K562 (cell line): Measurements from ENCODE around the gene ABAT. TPM values are rescaled to one million over a fixed set of nuclear protein-coding genes. Genes with fewer than 3 reads are reported as not detected.
A peak's percentile ranks its signal among the peaks of the same experiment; 100 is the strongest.

ENCODE experiments used
- ATAC-seq: fragments of 200-7000 bp; cut with Tn5 transposase; 3 replicates; pipeline ENCODE4 v1.9.1; 2020; ENCODE audit warnings: moderate library complexity
- BruUV-seq: library from RNA; stranded (reverse); fragments of 400-500 nt; replicated peaks from 2 replicates; lab custom pipeline; 2021; lab: Mats Ljungman, UMichigan
- CTCF ChIA-PET: fragments of 300-600 bp; formaldehyde crosslinking; extraction: SDS; loops from one replicate; lab custom pipeline; 2021; ENCODE audit warnings: low intra/inter-chr PET ratio; lab: Yijun Ruan, JAX
- POLR2A ChIA-PET: fragments of 300-600, 350-650 bp; sonication (Branson Sonifier 250); formaldehyde crosslinking; extraction: SDS; loops from one replicate; lab custom pipeline; 2021; ENCODE audit warnings: antibody characterized with exemption, inconsistent platforms; lab: Yijun Ruan, JAX
- DNase-seq, 4 experiments: peaks; one replicate each; pipeline versions ENCODE4 v3.0.0 to v3.0.0-alpha.2; 2011 to 2018; ENCODE audit warnings: low spot score in 3 of 4, mixed read lengths in 3 of 4; ENCODE audit errors: extremely low read depth in 1 of 4
- FAIRE-seq: peaks from 2 replicates; lab custom pipeline; 2011; peaks lifted over from hg19 to GRCh38; lab: Jason Lieb, UNC
- H2AFZ ChIP-seq: 2 replicates; pipeline ENCODE4 v1.6.0; 2011; ENCODE audit warnings: low read depth, low read length, control low read depth, inconsistent platforms
- H3K27ac ChIP-seq: fragments of 200-600 bp; 3 replicates; pipeline ENCODE4 v1.8.0; 2011; ENCODE audit warnings: low read depth, mild to moderate bottlenecking, control low read depth, inconsistent platforms, low read length, moderate library complexity, mixed read lengths; ENCODE audit errors: extremely low read depth
- H3K27me3 ChIP-seq, 2 experiments: fragments of 300-600 bp in 1 of 2; 2 replicates in 1 of 2; 3 replicates in 1 of 2; pipeline versions ENCODE4 v1.6.0 to v1.8.0; 2011; ENCODE audit warnings: inconsistent platforms in 2 of 2, low read length in 2 of 2, mild to moderate bottlenecking in 1 of 2, mixed read lengths in 1 of 2, moderate library complexity in 1 of 2; ENCODE audit not compliant: control insufficient read depth in 2 of 2, insufficient read depth in 2 of 2
- H3K36me3 ChIP-seq: fragments of 300-600 bp; 3 replicates; pipeline ENCODE4 v1.8.0; 2011; ENCODE audit warnings: mild to moderate bottlenecking, low read length, inconsistent platforms; ENCODE audit not compliant: control insufficient read depth, insufficient read depth
- H3K4me1 ChIP-seq, 2 experiments: fragments of 200-600 bp in 1 of 2; replicated peaks in 1 of 2; 2 replicates in 1 of 2; 3 replicates in 1 of 2; pipeline versions ENCODE4 v1.5.1 to v1.8.0; 2011; ENCODE audit warnings: inconsistent platforms in 2 of 2, low read length in 2 of 2, mild to moderate bottlenecking in 1 of 2, mixed read lengths in 1 of 2, moderate library complexity in 1 of 2; ENCODE audit not compliant: control insufficient read depth in 2 of 2, insufficient read depth in 2 of 2
- H3K4me2 ChIP-seq: 2 replicates; pipeline ENCODE4 v1.6.1; 2011; ENCODE audit warnings: low read length, control low read depth, inconsistent platforms, mixed read lengths; ENCODE audit not compliant: insufficient read depth
- H3K4me3 ChIP-seq: fragments of 200-600 bp; sonication (generic), shearing (Covaris generic); 2 replicates; pipeline ENCODE4 v1.5.1; 2016; ENCODE audit warnings: control low read depth, inconsistent platforms
- H3K79me2 ChIP-seq: fragments of 200-600 bp; 3 replicates; pipeline ENCODE4 v1.8.0; 2011; ENCODE audit warnings: low read length, inconsistent platforms; ENCODE audit not compliant: control insufficient read depth, insufficient read depth
- H3K9ac ChIP-seq, 2 experiments: 2 replicates each; pipeline versions ENCODE4 v1.6.0 to v1.6.1; 2011; ENCODE audit warnings: low read depth in 2 of 2, low read length in 2 of 2, control low read depth in 1 of 2, inconsistent platforms in 1 of 2, mild to moderate bottlenecking in 1 of 2, mixed read lengths in 1 of 2; ENCODE audit not compliant: insufficient read depth in 1 of 2
- H3K9me1 ChIP-seq: one replicate; pipeline ENCODE4 v1.6.0; 2011; ENCODE audit warnings: inconsistent platforms, mild to moderate bottlenecking, low read length, moderate library complexity; ENCODE audit not compliant: control insufficient read depth, insufficient read depth
- H3K9me3 ChIP-seq: replicated peaks from 2 replicates; pipeline ENCODE4 v1.5.1; 2011; ENCODE audit warnings: low read depth, low read length, inconsistent platforms; ENCODE audit not compliant: control insufficient read depth, insufficient read depth
- H4K20me1 ChIP-seq: replicated peaks from 2 replicates; pipeline ENCODE4 v1.6.1; 2011; ENCODE audit warnings: low read length, inconsistent platforms, mixed read lengths; ENCODE audit not compliant: control insufficient read depth, insufficient read depth
- BRD4 ChIP-seq: fragments of 200-600 bp; sonication (generic); IDR thresholded peaks from 2 replicates; pipeline ENCODE4 v1.6.1; 2017; ENCODE audit warnings: inconsistent platforms
- IRF2 ChIP-seq: sonication (generic); formaldehyde crosslinking; IDR thresholded peaks from 2 replicates; pipeline ENCODE4 v1.8.1; 2022; ENCODE audit warnings: mild to moderate bottlenecking, missing genetic modification reagents
- PTTG1 ChIP-seq: fragments of 450-650 bp; IDR thresholded peaks from 2 replicates; pipeline ENCODE4 v1.6.1; 2016; ENCODE audit warnings: low read depth, mild to moderate bottlenecking, missing genetic modification characterization, missing compliant biosample characterization
- RBM25 ChIP-seq: fragments of 200-400 bp; formaldehyde crosslinking; IDR thresholded peaks from 2 replicates; pipeline ENCODE4 v1.6.1; 2018; ENCODE audit warnings: low read length, low read depth, moderate library complexity; ENCODE audit not compliant: severe bottlenecking
- ZBTB7A ChIP-seq: IDR thresholded peaks from 2 replicates; pipeline ENCODE4 v1.6.1; 2011; ENCODE audit warnings: low read depth, mild to moderate bottlenecking, low read length, moderate library complexity, borderline replicate concordance; ENCODE audit not compliant: control insufficient read depth
- ZNF766 ChIP-seq: fragments of 200-800 bp; sonication (Bioruptor generic); conservative IDR thresholded peaks from 2 replicates; pipeline ENCODE4 v1.6.1; 2016; ENCODE audit warnings: missing genetic modification characterization, missing compliant biosample characterization
- WGBS: fragments of 100-300 bp; shearing (Covaris generic); methylation state at CpG from one replicate; pipeline ENCODE4 v1.1.6; 2016; ENCODE audit warnings: low coverage, mixed read lengths; ENCODE audit not compliant: insufficient coverage; ENCODE audit errors: missing lambda C conversion rate; 5-methylcytosine and 5-hydroxymethylcytosine counted together
- in situ Hi-C: fragments of 300-500 bp; cut with MboI; formaldehyde crosslinking; loops from 4 replicates; pipeline ENCODE4 v1.15.0; 2018; ENCODE audit warnings: inconsistent platforms, mixed read lengths
- intact Hi-C: fragments of 100-400 bp; cut with micrococcal nuclease; formaldehyde crosslinking; loops from 2 replicates; pipeline ENCODE4 v1.14.2; 2022
- polyA plus RNA-seq, 8 experiments: library from polyadenylated mRNA; depleted of rRNA in 4 of 8; stranded (reverse) in 5 of 8; unstranded in 3 of 8; fragments of >200 nt; fragmentation: Nextera tagmentation in 2 of 8; fragmentation: Illumina TruSeq in 1 of 8; extraction: Ambion mirVana in 2 of 8; extraction: Trizol in 1 of 8; gene quantifications; 2 replicates each; pipeline versions ENCODE4 v1.2.1 to v1.2.3, GENCODE V29; 2011 to 2014; ENCODE audit warnings: inconsistent platforms in 1 of 8, missing spikeins in 1 of 8
- total RNA-seq, 7 experiments: library from RNA; depleted of rRNA in 6 of 7; stranded (reverse); fragments of >200 nt in 6 of 7; fragmentation: Illumina TruSeq in 2 of 7; extraction: Trizol in 2 of 7; gene quantifications; 2 replicates each; pipeline versions ENCODE4 v1.2.1 to v1.2.3, GENCODE V29; 2011 to 2021; ENCODE audit warnings: low replicate concordance in 1 of 7

Gene ABAT
- total and polyA plus RNA-seq, 9 of the 15 experiments (the other 6 are each of a cell fraction or from before 2014, with no cell fraction given): 0.01 to 0.49 (median 0.10) TPM

DNA sequence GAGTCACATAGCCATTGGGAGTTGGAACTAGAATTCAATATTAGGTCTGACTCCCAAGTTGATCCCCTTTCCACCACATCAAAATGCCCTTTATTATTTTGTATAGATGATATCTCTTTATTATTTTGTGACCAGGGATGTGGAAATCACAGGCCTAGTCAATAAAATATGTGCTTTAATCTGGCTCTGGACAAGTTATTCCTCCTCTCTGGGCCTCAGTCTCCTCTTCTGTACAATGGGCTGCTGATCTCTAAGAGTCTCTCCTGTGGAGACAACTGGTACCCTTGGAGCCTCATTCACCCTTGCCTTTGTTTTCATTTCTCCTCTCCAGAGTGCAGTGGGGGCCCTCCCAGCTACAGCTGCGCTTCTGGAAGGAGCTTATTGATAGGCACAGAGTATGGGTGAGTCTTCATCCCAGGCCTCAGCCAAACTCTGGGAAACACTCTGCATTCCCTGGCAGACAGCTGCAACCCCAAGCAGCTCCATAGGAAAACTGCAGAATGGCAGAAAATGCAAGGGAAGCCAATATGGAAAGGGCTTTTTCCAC lies 4.3 kb upstream of the ABAT start:
- H3K9ac ChIP-seq: no peak overlapping the region
- WGBS: 0% methylated on average over 1 of the region's 1 CpG
- H3K4me2 ChIP-seq: no peak overlapping the region
- H3K4me3 ChIP-seq: no peak overlapping the region
- H3K36me3 ChIP-seq: no peaks in the 10 kb centered on the region
- H3K79me2 ChIP-seq: no peaks in the 10 kb centered on the region
- in situ Hi-C loops: no loop called here
- H3K27me3 ChIP-seq: peaks cover under 1 to 2% of the 10 kb centered on the region in 2 experiments; a peak in 2 of 5 replicates
- intact Hi-C loops: no loop called here
- H4K20me1 ChIP-seq: peaks cover 9% of the 10 kb centered on the region
- no peaks in the 10 kb centered on the region for H3K9me3 ChIP-seq
- no TSS peak for BruUV-seq
- TF ChIP-seq BRD4 (no peak), RBM25 (peak; percentile 76)
- no peak for ATAC-seq
- H3K9me1 ChIP-seq: no peaks in the 10 kb centered on the region
- no peak overlapping the region for H2AFZ ChIP-seq
- no peak overlapping the region for H3K27ac ChIP-seq
- DNase-seq: no peak
- FAIRE-seq: no peak
- H3K4me1 ChIP-seq: peaks cover 0 to 12% of the 10 kb centered on the region in 2 experiments; a peak in 4 of 5 replicates
- CTCF ChIA-PET: no interaction called here
- POLR2A ChIA-PET: interaction anchor here (0.8 kb wide), 1 partner anchor 13 kb away, joined by 4 read pairs; no protein-coding TSS in a partner anchor

DNA sequence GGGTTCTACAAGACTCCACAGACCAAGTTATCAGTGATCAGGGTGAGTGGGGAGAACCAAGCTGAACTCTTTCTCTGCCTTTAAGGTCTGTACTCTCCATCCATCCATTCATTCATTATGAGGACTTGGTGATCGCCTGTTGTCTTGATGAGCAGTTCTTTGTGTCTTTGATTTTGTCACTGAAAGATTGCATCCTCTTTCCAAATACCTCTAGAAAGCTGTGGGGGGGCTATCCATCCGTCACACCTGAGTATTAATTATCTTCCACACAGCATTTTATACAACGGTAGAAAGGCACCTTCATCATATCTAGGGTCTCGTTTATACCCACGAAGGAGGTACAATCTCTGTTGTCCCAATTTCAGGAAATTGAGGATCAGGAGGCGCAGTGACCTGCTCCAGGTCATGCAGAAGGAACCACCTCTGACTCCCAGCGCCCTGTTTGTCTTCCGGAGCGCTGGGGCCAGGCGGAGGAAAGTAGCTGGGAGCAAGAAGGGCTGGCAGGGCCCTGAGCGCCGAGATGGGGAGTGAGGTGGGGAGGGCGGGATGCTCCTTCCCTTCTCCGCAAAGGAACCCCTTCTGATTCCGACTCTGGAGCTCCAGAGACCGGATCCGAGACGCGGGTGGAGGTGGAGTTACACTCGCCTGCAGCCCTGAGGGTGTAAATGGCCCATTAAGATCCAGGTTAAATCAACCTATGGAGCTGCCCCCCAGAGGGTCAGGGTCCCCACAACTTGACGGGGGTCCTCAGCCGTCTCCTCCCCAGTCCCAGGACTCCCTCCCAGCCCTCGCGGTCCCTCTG lies 605 bp upstream of the ABAT start:
- Histone ChIP-seq H3K36me3 (no peaks in the 10 kb centered on the region), H3K79me2 (no peaks in the 10 kb centered on the region), H3K4me2 (peak overlapping the region; percentile 36; the same call in 1 of the 2 replicates), H3K27me3 (peaks cover 20 to 26% of the 10 kb centered on the region in 2 experiments; a peak in 4 of 5 replicates), H3K4me3 (peak overlapping the region; percentile 30; the same call in 1 of the 2 replicates), H3K27ac (no peak overlapping the region), H3K9ac (no peak overlapping the region), H3K9me1 (no peaks in the 10 kb centered on the region), H3K4me1 (peaks cover 0 to 12% of the 10 kb centered on the region in 2 experiments; a peak in 4 of 5 replicates), H2AFZ (peak overlapping the region; percentile 74), H3K9me3 (no peaks in the 10 kb centered on the region; the same call in 1 of the 2 replicates), H4K20me1 (peaks cover 18% of the 10 kb centered on the region)
- ATAC-seq: peak; percentile 54; the same call in 2 of the 3 replicates
- CTCF ChIA-PET: no interaction called here
- in situ Hi-C loops: no loop called here
- POLR2A ChIA-PET: interaction anchor here (0.6 to 0.7 kb wide), 4 partner anchors 13 to 548 kb away, joined by 3 read pairs; no protein-coding TSS in a partner anchor
- WGBS: 39% methylated on average over 18 of the region's 24 CpGs
- intact Hi-C loops: no loop called here
- BruUV-seq: no TSS peak
- DNase-seq: no peak
- TF ChIP-seq IRF2 (CRISPR knock-in tag): no peak
- no peak for TF ChIP-seq PTTG1 (tag)
- peak; percentile 22; the same call in 1 of the 2 replicates for TF ChIP-seq ZBTB7A
- no peak for TF ChIP-seq ZNF766 (CRISPR knock-in tag)
- FAIRE-seq: no peak
